GM12892 (cell line): Measurements from ENCODE around the gene LRRC37A2.
"Not testable (repeated sequence)": the region's sequence is repeated elsewhere in the genome, so short reads cannot be mapped to it uniquely, and the experiment has no call there.

Experiments used
- DNase-seq: peaks from one replicate; pipeline ENCODE4 v3.0.0; 2011; ENCODE audit not compliant: insufficient read length
- FAIRE-seq: peaks from 2 replicates; lab custom pipeline; 2011; peaks lifted over from hg19 to GRCh38; lab: Jason Lieb, UNC

The LRRC37A2 gene

DNA sequence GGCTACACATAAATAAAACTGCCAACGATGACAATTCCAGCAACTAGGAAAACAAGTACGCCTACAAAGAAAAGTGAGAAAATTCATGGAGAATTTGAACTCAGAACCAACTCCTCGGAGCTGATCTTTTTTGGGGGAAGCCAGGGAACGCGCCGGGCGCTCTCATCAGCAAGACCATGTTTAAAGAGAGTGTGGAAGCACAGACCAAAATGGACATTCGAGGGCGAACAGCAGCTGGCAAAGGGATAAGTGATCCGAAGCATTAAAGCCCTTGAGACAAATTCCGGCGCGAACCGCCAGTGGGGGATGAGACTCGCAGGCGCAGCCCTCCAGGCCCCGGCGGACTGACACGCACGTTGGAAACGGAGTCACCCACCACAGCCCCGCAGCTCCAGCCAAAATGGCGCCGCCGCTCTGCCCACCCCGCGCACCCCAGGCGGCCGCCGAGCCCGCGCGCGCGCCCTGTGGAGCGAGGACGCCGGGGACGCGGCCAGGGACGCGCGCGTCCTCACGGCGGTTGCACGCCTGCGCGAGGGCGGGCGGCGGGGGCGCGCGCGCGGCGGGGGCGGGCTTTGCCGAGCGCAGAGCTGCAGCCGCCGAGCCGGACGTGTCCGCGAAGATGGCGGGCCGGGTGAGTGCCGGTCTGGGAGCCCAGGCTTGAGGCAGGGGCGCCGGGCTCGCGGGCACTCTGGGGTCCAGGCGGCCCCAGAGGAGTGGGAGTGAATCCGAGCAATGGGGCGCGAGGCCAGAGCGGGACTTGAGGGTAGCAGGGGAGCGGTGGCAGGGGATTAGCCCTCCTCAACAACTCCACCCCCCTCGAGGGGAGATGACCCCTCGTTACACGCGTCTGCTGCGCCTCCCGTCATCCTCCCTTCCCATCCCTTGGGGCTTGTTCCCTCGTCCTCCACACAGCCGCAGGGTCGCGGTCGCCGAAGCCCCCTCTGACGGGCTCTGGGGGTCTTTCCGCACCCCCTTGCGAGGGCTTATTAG is 78.2 kb downstream of the LRRC37A2 start, which contains the start of gene NSF:
TSS of gene NSF (plus strand) at position 513 of the 990 bp plus-strand sequence. CDS start at position 620, 107 bp downstream.
- peak; percentile 99 for FAIRE-seq
- not testable (repeated sequence) for DNase-seq

DNA sequence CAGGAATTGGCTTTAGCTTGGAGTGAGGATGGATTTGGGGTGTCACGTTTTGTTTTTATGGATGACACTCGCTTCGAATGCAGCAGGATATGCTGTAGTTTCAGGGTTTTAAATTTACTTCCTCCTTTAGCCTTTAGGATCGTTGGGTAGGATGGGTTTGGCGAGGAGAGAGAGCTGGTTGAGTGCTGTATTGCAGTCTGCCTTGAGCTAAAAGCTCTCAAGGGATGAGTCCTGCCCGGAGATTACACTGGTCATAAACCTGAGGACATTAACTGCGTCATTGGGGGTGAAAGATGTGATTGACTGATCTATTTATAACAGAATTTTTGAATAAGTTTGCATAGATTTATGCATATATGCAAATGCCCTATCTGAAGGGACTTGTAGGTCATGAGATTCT is 79.1 kb downstream of the LRRC37A2 start:
- DNase-seq = not testable (repeated sequence)
- FAIRE-seq = peak; percentile 96

- peak; percentile 97 for FAIRE-seq
- not testable (repeated sequence) for DNase-seq
Measured at GRCh38 chr17:46598344-46598931, 86.2 kb downstream of the LRRC37A2 start.

DNA sequence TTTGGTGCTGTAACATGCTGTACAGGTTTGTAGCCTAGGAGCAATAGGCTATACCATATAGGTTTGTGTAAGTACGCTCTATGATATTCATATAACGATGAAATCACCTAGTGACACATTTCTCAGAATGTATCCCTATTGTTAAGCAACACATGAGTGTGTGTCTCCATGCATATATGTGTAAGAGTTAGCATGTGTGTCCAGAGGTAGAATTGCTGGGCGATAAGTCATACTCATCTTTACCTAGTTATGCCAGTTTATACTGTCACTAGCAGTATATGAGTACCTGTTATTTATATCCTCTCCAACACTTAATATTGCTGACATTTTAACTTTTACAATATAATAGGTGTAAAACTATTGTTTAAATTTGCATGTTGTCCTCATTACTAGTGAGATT is 88.5 kb downstream of the LRRC37A2 start:
- FAIRE-seq = peak; percentile 96

DNA sequence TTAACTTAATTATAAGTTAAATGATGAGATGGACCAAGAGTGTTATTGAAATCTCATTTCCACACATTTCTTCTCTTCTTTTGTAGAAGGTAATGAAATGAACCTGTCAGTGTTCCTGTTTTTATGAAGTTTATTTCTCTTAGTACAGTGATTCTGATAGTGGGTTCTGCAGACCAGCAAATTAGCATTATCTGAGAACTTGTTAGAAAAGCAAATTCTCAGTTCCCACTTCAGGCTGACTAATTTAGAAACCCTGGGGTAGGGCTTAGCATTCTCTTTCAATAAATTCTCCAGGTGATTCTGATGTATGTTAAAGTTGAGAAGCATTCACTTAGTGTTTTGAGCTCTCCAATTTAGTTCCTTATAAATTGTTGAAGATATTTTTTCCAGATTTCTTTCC is 90.9 kb downstream of the LRRC37A2 start:
- peak; percentile 95 for FAIRE-seq
- DNase-seq = not testable (repeated sequence)

More for the DNA sequence above, 88.5 kb downstream of the LRRC37A2 start:
- DNase-seq = not testable (repeated sequence)
